Measurements from ENCODE around the gene INTS12.
A peak's percentile ranks its signal among the peaks of the same experiment; 100 is the strongest.

Gene INTS12

GRCh38 chr4:105686571-105686970 lies 21.9 kb downstream of the INTS12 start:
- TF ChIP-seq EP300 (IDR thresholded peaks at IDR 0.05; ENCODE audit: borderline replicate concordance) = no peak
- no peak for TF ChIP-seq TCF12 (IDR thresholded peaks at IDR 0.05; ENCODE audit: low read depth)
- TF ChIP-seq CEBPB (IDR thresholded peaks at IDR 0.05) = no peak
- no peak for TF ChIP-seq NFIC (IDR thresholded peaks at IDR 0.05)
- no peak for TF ChIP-seq CREB1 (IDR thresholded peaks at IDR 0.05; ENCODE audit: low read depth)
- no peak for TF ChIP-seq FOXM1 (IDR thresholded peaks at IDR 0.05; ENCODE audit: borderline replicate concordance, low read depth)
- TF ChIP-seq EGR1 (IDR thresholded peaks at IDR 0.05) = no peak
- no peak for TF ChIP-seq RAD21 (IDR thresholded peaks at IDR 0.05; ENCODE audit: low read depth)
- TF ChIP-seq, protein P1, sequence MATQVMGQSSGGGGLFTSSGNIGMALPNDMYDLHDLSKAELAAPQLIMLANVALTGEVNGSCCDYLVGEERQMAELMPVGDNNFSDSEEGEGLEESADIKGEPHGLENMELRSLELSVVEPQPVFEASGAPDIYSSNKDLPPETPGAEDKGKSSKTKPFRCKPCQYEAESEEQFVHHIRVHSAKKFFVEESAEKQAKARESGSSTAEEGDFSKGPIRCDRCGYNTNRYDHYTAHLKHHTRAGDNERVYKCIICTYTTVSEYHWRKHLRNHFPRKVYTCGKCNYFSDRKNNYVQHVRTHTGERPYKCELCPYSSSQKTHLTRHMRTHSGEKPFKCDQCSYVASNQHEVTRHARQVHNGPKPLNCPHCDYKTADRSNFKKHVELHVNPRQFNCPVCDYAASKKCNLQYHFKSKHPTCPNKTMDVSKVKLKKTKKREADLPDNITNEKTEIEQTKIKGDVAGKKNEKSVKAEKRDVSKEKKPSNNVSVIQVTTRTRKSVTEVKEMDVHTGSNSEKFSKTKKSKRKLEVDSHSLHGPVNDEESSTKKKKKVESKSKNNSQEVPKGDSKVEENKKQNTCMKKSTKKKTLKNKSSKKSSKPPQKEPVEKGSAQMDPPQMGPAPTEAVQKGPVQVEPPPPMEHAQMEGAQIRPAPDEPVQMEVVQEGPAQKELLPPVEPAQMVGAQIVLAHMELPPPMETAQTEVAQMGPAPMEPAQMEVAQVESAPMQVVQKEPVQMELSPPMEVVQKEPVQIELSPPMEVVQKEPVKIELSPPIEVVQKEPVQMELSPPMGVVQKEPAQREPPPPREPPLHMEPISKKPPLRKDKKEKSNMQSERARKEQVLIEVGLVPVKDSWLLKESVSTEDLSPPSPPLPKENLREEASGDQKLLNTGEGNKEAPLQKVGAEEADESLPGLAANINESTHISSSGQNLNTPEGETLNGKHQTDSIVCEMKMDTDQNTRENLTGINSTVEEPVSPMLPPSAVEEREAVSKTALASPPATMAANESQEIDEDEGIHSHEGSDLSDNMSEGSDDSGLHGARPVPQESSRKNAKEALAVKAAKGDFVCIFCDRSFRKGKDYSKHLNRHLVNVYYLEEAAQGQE (IDR thresholded peaks at IDR 0.05; ENCODE audit: low read depth) = no peak
- TF ChIP-seq YY1 (IDR thresholded peaks at IDR 0.05; ENCODE audit: low read depth) = no peak
- TF ChIP-seq TEAD4 (IDR thresholded peaks at IDR 0.05) = no peak
- no peak for TF ChIP-seq ZBTB7A (IDR thresholded peaks at IDR 0.05; ENCODE audit: low read depth)
- TF ChIP-seq, protein P2, sequence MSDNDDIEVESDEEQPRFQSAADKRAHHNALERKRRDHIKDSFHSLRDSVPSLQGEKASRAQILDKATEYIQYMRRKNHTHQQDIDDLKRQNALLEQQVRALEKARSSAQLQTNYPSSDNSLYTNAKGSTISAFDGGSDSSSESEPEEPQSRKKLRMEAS (IDR thresholded peaks at IDR 0.05) = no peak
- TF ChIP-seq TAF1 (IDR thresholded peaks at IDR 0.05; ENCODE audit: low read depth) = no peak
- TF ChIP-seq, protein P3, sequence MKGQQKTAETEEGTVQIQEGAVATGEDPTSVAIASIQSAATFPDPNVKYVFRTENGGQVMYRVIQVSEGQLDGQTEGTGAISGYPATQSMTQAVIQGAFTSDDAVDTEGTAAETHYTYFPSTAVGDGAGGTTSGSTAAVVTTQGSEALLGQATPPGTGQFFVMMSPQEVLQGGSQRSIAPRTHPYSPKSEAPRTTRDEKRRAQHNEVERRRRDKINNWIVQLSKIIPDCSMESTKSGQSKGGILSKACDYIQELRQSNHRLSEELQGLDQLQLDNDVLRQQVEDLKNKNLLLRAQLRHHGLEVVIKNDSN (IDR thresholded peaks at IDR 0.05) = no peak

- TF ChIP-seq, protein P2 (IDR thresholded peaks at IDR 0.05) = 0 out of 2 replicates have a peak, but pooled peaks have one; percentile 20
- TF ChIP-seq ZBTB7A (IDR thresholded peaks at IDR 0.05; ENCODE audit: low read depth) (no peak), TEAD4 (IDR thresholded peaks at IDR 0.05) (peak; percentile 57), CEBPB (IDR thresholded peaks at IDR 0.05) (no peak), YY1 (IDR thresholded peaks at IDR 0.05; ENCODE audit: low read depth) (no peak), TCF12 (IDR thresholded peaks at IDR 0.05; ENCODE audit: low read depth) (peak; percentile 63), EP300 (IDR thresholded peaks at IDR 0.05; ENCODE audit: borderline replicate concordance) (peak; percentile 29; the same call in 1 of the 2 replicates), NFIC (IDR thresholded peaks at IDR 0.05) (peak; percentile 94), CREB1 (IDR thresholded peaks at IDR 0.05; ENCODE audit: low read depth) (no peak), FOXM1 (IDR thresholded peaks at IDR 0.05; ENCODE audit: borderline replicate concordance, low read depth) (peak; percentile 42; the same call in 1 of the 2 replicates), RAD21 (IDR thresholded peaks at IDR 0.05; ENCODE audit: low read depth) (no peak), EGR1 (IDR thresholded peaks at IDR 0.05) (no peak), TAF1 (IDR thresholded peaks at IDR 0.05; ENCODE audit: low read depth) (no peak)
- TF ChIP-seq, protein P1 (IDR thresholded peaks at IDR 0.05; ENCODE audit: low read depth) = no peak
- TF ChIP-seq, protein P3 (IDR thresholded peaks at IDR 0.05) = no peak
Observed at GRCh38 chr4:105683038-105683437, 25.5 kb downstream of the INTS12 start.

GRCh38 chr4:105679186-105679585 lies 29.3 kb downstream of the INTS12 start:
- TF ChIP-seq NFIC (IDR thresholded peaks at IDR 0.05) (peak; percentile 45; the same call in 1 of the 2 replicates), RAD21 (IDR thresholded peaks at IDR 0.05; ENCODE audit: low read depth) (no peak)
- TF ChIP-seq, protein P3 (IDR thresholded peaks at IDR 0.05) = no peak

- no peak for TF ChIP-seq EGR1 (IDR thresholded peaks at IDR 0.05)
- no peak for TF ChIP-seq FOXM1 (IDR thresholded peaks at IDR 0.05; ENCODE audit: borderline replicate concordance, low read depth)
- no peak for TF ChIP-seq TCF12 (IDR thresholded peaks at IDR 0.05; ENCODE audit: low read depth)
- TF ChIP-seq, protein P3 (IDR thresholded peaks at IDR 0.05) = no peak
- TF ChIP-seq CREB1 (IDR thresholded peaks at IDR 0.05; ENCODE audit: low read depth) = no peak
- TF ChIP-seq TAF1 (IDR thresholded peaks at IDR 0.05; ENCODE audit: low read depth) = no peak
- TF ChIP-seq, protein P2 (IDR thresholded peaks at IDR 0.05) = no peak
- TF ChIP-seq TEAD4 (IDR thresholded peaks at IDR 0.05) = no peak
- TF ChIP-seq YY1 (IDR thresholded peaks at IDR 0.05; ENCODE audit: low read depth) = no peak
Observed at GRCh38 chr4:105677709-105678108, 30.8 kb downstream of the INTS12 start.

DNA sequence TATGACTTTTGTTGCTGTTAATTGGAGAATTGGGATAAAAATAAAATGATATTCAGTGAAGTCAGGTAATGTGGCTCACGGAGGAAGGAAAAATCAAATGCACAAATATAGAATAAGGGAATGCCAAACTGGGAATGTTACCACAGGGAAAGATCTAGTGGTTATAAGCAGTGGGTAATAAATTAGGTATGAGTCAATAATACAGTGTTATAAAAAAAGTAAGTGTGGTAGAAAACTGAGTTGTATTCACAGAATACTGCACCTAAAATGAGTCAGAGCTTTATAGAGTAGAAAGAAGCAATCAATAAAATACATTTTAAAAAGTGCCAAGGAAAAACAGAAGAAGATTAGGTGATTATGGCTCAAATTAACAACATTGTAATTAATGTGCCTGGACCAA lies 34.5 kb downstream of the INTS12 start:
- no peak for TF ChIP-seq TEAD4 (IDR thresholded peaks at IDR 0.05)
- TF ChIP-seq, protein P2 (IDR thresholded peaks at IDR 0.05) = no peak
- no peak for TF ChIP-seq EP300 (IDR thresholded peaks at IDR 0.05; ENCODE audit: borderline replicate concordance)
- TF ChIP-seq CEBPB (IDR thresholded peaks at IDR 0.05) = no peak
- TF ChIP-seq EGR1 (IDR thresholded peaks at IDR 0.05) = no peak
- TF ChIP-seq RAD21 (IDR thresholded peaks at IDR 0.05; ENCODE audit: low read depth) = no peak
- TF ChIP-seq FOXM1 (IDR thresholded peaks at IDR 0.05; ENCODE audit: borderline replicate concordance, low read depth) = no peak
- no peak for TF ChIP-seq TCF12 (IDR thresholded peaks at IDR 0.05; ENCODE audit: low read depth)
- TF ChIP-seq NFIC (IDR thresholded peaks at IDR 0.05) = no peak
- TF ChIP-seq YY1 (IDR thresholded peaks at IDR 0.05; ENCODE audit: low read depth) = no peak

Measured in Ishikawa (cell line).